NOMO-1 treated with DMSO at 0.1 percent for 48 hours (cell line): ENCODE data around the gene MEG3.

Experiments used
- DNase-seq: peaks from one replicate; lab custom pipeline; 2025; ENCODE audit not compliant: unreplicated experiment; lab: John Stamatoyannopoulos, UW

Gene MEG3

DNA sequence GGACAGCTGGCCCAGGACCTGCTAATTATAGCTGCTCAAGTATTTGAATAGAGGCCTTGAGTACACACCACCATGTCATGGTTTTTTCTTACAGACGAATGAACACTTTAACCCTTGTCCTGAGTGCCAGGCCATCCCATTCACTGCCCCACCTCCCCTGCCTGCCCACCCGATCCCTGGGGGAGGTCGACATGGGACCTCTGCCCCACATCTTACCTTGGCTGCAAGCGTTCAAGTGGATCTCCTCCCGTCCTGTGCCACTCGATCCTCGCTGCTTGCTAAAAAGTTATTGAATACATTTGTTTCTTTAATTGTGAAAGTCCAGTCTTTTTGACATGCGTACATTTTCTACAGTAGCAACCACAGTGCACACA lies 67.3 kb downstream of the MEG3 start:
- no peak for DNase-seq

GRCh38 chr14:100893760-100894159 lies 67.8 kb downstream of the MEG3 start:
- no peak for DNase-seq

- no peak for DNase-seq
Observed at GRCh38 chr14:100894416-100894815, 68.5 kb downstream of the MEG3 start.

DNA sequence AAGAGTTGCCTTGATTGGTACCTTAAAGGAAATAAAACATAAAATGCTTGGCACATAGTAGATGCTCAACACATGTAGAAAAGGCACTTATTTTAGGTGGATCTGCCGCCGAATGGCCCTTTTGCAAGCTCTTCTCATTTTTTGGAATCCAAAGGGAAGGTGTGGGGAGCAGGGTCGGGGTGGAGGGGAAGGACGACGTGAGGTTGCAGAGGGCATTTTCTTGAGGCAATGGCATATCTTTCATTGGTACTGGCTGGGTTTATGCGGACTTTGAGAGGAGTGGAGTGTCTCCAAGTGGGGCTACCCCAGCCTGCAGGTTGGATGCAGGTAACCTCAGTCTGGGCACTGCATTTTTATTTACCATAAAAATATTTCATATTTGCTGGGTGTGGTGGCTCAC lies 69.5 kb downstream of the MEG3 start:
- DNase-seq = no peak

GRCh38 chr14:100896369-100897060 lies 70.6 kb downstream of the MEG3 start:
- no peak for DNase-seq

- DNase-seq = no peak
Observed at GRCh38 chr14:100898465-100898864, 72.5 kb downstream of the MEG3 start.

DNA sequence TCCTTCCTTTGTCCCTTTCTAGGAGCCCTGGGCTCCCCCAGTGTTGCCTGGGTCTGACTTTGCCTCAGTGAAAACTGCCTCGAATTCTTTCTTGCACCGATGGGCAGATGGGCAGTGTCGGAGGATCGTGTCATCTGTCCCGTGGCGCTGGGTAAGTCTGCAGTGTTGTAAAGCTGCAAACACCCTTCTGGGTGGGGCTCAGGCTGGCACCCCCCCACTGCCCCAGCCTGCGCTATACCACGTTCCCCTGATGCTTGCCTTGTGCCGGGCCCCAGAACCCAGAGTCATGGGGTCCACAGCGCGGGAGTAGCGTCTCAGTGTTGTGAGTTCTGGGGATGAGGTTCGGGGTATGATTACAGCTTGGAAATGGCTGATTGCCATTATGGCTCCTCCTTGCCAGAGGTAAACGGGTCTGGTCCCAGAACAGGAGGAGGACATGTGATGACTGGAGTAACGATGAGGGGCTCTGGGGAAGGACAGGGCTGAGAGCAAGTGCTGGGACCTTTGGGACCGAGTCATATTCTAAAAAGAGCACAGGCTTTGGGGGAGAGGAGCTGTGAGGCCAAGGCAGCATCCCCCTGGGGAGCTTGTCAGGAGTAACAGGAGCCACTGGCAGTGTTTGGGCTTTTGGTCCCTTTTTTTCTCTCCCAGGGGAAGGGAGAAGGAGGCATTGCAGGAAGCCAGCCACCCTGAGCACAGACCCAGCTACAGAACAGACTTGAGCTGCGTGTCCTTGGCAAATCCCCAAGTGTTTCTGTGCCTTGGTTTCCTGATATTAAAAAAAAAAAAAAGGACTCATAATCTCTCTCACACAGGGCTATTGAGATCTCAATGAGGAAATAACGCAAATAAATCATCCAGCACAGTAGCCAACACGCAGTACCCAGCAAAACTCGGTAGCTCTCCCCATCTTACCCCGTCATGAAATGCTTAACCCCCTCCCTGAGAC lies 73.3 kb downstream of the MEG3 start:
- DNase-seq = no peak

- DNase-seq = peak; percentile 35
Observed at GRCh38 chr14:100899884-100900771, 74.2 kb downstream of the MEG3 start.

- peak; percentile 2 for DNase-seq
Observed at GRCh38 chr14:100900837-100901390, 75.0 kb downstream of the MEG3 start.

DNA sequence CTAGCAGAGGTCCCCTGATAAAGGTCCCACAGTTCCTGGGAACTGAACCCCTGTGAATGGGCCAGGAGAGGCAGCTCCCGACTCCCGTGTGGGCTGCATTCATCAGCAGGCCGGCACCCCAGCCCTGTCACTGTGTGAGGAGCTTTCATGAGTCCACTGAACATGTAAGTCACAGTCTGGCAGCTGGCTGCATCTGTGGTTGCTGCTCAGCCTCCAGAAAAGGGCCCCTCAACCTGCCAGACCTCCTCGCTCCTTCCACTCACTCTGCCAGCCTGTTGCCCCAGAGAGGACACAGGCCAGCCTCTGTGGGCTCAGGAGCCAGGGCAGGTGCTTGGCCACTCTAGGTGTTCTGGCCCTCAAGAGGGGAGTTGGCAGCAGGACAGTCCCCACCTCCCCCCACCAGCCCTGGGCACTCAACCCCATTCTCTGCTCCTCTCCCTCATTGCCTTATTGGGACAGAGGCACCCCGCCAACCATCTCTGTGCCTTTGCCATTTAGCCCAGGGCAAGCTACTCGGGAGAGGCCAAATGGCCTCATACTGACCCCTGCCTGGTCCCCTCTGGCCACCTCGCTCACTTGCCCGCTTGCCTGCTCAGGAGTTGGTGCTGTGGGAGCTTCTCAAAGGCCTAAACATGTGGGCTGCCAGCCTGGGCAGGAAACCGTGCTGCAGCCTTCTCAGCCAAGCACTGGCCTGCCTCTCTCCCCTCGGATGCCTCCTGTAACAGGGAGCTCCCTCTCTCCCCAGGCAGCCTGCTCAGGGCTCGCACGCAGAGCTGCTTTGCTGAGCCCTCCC lies 75.7 kb downstream of the MEG3 start:
- no peak for DNase-seq

GRCh38 chr14:100902295-100903133 lies 76.6 kb downstream of the MEG3 start:
- DNase-seq = peak; percentile 4

DNA sequence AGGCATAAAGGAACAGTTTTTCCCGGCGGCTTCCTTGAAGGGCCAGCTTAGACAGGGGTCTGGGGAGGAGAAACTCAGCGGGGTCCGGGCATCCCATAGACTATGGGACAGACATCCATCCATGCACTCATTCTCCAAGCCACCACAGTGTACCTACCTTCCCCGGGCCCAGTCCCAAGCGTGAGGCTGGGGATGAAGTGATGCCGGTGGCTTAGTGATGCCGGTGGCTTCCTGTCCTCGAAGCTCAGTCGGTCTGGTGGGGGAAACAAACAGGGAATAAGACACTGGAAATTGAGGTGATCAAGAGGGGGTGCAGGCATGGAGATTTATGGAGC lies 77.2 kb downstream of the MEG3 start:
- no peak for DNase-seq

- no peak for DNase-seq
Observed at GRCh38 chr14:100903672-100904185, 77.8 kb downstream of the MEG3 start, which contains the start of gene RTL1. TSS of gene RTL1 (minus strand) at chr14:100903722. CDS start at chr14:100884788, 18,934 bp downstream.

DNA sequence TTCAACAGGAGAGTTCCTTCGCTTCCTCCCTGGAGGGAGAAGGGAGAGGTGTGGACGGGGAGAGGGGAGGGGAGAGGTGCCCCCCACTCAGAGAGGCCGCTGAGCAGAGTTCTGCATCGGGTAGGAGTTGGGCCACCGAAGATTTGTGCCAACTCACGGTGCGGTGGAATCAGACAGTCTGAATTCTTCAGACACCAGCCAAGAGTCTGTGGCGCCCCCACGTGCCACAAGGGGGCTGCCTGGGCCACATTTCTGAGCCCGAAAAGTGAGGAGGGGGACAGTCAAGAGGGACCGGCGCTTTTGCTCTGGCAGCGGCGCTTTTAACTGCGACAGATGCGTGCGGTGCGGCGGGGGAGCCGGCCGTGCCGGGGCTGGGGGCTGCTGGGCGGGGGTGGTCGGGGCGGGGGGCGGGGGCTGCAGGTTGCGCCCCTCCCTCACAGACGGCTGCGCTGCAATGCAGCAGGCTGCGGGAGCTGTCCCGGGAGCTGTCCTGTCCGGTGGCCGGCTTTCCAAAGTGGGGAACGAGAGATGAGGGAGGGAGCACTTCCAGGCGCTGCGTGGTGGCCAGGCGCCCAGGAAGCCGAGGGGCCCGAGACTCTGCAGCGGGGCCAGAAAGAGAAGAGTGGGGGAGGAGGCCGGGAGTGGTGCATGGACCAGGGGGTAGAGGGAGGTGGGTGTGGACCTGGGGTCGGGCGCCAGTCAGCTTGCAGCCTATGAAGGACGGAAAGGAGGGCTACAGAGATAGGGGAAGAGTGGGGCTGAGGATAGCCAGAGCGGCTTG lies 78.6 kb downstream of the MEG3 start:
- DNase-seq = no peak

GRCh38 chr14:100905166-100905565 lies 79.2 kb downstream of the MEG3 start:
- DNase-seq = no peak

GRCh38 chr14:100906420-100906819 lies 80.5 kb downstream of the MEG3 start:
- DNase-seq = no peak

GRCh38 chr14:100907240-100907639 lies 81.3 kb downstream of the MEG3 start:
- DNase-seq = no peak

DNA sequence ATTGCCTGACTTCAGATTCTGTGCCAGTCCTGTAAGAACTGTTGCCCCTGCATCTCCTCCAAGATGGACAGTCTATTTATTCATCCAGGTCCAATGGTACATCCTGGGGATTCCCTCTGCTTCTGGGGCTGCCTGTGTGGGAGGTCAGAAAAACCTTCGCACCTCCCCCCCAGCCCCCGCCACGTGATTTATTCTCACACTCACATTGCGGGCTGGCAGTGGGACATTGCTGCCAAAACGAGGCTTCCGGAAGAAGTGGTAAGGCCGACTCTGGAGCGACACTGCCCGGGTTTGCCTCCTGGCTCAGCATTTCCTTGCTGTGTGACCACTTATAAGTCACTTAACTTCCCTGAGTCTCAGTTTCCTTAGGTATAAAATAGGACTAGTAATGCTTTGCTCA lies 83.5 kb downstream of the MEG3 start:
- DNase-seq = no peak
